ENCODE measurements around the gene HMHB1.

HMHB1 gene

DNA sequence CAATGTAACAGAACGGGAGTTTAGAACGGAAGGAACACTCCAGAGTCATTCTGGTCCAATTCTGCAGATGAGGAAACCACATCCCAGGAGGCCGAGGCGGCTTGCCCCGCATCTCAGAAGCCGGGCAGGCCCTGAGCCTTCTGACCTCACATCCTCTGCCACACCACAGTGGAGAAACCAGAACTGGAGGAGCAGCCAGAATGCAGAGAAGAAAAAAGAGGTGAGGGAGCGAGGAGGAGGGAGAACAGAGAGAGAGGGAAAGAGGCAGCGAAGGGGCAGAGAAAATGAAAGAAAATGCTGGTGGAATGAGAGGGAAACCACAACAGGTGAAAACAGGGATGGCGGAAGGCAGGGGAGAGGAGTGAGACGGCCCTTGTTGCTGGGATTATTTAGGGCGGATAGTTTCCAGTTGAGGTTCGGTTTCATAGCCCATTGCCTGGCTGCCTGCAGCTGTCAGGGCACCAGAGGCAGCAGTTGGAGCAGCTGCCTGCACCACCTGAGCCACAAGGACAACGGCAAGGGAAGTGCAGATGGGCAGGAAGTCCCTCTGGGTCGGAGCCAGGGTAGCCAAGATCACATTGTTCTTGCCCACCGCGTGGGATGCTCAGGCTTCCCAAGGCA, at the start of gene HMHB1:
TSS of gene HMHB1 (plus strand) at position 77 of the 621 bp plus-strand sequence.
- DNase-seq, result no peak

DNA sequence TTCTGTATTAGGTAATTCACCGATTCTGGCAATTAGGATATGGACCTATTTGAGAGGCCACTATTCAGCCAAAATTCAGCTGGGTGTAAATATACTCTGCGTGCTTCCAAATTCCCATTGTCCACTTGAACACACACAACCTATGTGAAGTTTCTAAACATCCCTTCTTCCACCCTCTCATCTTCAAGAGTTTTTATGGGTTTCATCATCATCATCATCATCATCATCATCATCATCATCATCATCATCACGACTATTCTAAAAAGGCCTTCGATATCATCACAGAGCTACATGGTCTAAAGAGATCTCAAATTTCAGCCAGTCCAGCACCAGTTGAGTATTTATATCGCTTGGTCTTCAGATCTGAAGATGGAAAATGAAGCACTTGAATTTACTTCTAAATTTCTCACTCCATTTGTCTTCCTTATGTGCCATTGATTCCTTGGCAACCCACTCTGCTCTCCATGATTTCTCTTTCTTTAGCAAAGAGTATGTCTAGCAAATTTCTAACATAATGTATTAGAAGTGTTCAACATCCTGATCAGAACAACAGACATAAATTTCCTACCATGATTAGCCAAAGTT, 49.2 kb upstream of the HMHB1 start:
- DNase-seq, result no peak

DNA sequence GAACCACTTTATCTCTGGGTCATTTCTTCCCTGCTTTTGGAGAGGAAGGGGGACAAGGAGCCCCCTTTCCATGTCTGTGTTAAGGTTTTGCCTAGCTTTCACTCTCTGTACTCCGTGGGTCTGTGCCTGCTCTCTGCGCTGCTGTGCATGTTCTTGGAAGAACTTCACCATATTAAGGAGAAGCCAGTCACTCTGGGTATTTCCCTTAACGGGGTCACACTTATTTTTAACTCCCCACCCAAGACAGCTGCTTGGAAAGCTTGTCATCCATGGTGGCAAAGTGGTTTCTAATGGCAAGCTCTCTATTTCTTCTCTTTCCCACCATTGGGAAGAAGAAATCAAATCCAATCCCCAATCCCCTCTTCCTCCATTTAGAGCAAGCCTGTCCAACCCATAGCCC, 44.8 kb upstream of the HMHB1 start:
- DNase-seq, result no peak

DNA sequence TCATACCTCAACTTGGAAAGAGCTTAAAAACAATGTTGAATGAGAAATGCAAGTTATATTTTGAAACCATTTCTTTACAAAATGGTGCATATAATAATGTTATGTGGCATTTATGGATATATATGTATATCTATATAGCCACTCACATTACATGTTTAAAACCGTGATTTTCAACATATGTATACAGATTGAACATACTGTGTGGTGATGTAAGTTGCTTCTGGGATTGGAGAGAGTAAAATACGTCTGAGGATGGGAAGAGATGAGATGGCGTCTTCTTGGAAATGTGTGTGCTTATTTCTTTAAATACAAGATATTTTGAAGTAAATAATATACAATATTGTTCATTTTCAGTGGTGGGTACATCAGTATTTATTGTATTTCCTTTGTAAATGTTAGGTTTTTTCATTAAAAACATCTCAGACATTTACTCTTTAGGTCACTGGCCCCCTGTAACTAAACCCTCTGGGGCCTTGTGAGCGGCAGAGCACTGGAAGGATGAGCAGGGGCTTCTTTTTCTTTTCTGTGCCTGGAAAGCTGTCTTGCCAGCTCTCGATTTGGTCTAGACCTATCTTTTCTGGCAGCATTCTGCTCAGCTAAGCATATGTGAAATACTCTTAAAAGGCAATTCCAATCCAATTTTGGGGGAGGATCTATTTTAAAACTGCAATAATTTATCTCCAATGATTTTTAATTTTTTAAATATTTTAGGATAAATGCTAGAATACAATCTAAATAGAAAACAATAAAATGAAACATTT, 42.8 kb upstream of the HMHB1 start:
- no peak for DNase-seq

DNA sequence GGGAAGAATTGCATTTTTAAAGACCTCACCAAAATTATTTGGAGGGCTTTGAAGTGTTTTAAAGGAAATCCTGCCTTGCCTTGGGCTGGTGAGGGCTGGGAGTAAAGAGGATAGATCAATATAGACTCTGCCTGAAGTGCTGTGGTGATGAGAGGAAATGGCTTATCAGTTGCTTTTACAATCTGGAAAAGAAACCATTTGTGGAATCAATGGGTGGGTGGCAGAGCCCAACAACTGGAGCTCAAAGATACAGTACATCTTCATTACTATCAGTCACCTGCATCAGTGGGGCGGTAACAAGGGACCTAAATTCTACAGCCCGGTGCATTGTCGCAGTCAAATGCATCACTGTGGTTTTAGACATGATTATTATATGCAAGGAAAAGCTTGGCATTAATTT, 41.5 kb upstream of the HMHB1 start:
- DNase-seq, result no peak

DNA sequence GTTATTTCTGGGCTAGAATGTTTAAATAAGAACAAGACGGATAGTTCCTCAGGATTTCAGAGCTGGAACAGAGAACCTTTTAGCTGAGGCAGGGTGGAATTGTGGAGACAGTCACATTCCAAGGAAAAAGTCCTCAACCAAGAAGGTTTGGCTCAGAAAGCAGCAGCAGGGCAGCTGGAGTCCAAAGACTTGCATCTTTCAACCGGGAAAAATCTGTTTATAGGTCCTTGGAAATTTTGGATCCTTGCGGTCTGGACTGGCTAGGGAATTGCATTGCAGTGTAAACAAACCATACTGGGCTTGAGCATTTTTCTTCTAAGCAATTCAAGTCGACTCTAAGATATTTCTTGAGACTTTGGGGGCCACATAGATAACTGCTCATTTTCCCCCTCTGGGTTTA, 40.8 kb upstream of the HMHB1 start:
- DNase-seq, result no peak

DNA sequence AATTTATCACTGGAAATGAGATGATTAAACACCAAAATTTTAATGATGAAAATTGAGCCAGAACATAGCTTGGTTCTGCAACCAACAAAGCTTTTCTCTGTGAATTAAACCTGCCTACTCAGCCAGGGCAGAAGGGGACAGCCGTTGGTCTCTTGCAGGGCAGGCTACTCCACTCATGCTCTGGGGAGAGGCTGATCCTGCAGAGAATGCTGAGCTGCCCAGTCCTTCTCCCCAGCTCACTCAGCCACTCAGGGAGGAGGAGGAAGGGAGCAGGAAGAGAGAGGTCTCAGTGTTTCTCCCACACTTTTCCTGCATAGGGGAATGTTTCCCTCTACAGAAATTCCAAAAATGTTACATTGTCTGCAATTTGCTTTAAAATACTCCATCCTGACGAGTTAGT, 40.4 kb upstream of the HMHB1 start:
- no peak for DNase-seq

DNA sequence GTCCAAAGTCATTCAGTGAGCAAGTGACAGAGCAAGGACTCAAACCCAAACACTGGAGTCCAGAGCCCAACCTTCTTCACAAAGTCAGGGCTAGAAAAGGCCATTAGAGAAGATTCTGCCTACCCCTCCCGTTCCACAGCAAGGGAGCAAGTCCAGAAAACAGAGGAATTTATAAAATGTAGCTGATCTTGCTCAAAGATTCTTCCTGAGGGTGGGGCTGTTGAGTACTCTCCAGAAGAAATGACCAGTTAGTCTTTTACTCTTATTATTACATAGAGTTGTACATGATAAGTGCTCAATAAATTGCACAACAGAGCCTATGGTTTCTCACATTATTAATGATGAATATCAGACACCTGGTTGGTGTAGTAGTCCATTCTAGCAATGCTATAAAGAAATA, 39.3 kb upstream of the HMHB1 start:
- no peak for DNase-seq

DNA sequence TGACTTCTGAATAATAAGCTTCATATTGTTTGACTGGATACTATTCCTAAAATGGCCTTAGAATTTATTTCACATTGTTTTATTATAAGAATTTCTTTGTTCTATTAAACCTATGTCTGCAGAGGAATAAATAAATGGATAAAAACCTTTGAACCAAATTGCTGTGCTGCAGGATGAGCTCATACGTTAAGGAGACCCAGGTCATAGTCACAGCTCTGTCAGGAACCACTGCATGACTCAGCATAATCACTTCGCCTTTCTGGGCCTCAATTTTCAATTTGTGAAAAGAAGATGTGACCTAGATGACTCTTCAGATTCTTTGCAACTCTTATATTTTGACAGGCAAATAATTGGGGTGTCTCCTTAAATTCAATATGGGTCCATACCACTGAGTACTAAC, 36.7 kb upstream of the HMHB1 start:
- no peak for DNase-seq

DNA sequence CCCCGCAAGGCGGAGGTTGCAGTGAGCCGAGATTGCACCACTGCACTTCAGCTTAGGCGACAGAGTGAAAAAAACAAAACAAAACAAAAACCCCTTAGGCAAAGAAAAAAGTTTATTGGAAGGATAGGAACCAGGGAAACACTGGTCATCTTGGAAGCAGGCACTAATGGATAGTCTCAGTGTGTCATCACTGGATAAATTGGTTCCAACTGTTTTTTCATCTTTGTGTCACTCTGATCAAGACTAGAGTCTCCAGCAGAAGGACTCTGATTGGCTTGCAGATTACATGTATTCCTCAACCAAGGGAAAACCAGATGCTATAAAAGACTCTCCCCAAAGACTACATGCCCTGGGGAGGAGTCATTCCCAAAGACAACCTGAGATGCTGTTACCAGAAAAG, 35.0 kb upstream of the HMHB1 start:
- DNase-seq, result no peak

DNA sequence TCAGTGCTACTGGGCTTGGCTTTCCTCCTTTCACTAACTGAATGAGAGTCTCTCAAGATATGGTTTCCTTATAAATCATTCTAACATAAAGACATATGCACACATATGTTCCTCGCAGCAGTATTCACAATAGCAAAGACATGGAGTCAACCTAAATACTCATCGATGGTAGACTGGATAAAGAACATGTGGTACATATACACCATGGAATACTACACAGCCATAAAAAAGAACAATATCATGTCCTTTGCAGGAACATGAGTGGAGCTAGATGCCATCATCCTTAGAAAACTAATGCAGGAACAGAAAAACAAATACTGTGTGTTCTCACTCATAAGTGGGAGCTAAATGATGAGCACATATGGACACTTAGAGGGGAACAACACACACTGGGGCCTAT, 32.5 kb upstream of the HMHB1 start:
- no peak for DNase-seq

DNA sequence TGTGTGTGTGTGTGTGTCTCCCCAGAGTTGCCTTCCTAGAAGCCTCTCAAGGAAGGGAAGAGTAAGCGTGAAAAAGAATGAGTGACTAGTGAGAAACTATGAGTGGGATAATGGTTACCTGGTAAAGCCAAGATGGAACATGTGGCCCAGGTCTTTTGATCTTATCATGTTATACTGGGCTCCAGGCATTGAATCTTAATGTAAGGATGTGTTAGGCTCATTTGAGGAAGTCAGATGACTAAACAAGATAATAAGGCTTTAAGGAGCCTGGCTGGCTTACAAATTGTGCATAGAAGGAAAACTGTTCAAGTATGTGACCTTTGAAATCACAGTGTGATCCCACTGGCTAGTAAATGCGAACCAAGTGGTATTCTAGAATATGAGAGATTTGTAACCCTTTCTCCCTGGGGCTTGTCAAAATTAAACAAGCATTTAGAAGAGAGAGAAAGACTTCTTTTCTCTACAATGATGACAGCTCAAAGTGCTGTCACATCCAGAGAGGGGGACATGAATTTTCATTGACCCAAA, 29.9 kb upstream of the HMHB1 start:
- DNase-seq, result no peak

DNA sequence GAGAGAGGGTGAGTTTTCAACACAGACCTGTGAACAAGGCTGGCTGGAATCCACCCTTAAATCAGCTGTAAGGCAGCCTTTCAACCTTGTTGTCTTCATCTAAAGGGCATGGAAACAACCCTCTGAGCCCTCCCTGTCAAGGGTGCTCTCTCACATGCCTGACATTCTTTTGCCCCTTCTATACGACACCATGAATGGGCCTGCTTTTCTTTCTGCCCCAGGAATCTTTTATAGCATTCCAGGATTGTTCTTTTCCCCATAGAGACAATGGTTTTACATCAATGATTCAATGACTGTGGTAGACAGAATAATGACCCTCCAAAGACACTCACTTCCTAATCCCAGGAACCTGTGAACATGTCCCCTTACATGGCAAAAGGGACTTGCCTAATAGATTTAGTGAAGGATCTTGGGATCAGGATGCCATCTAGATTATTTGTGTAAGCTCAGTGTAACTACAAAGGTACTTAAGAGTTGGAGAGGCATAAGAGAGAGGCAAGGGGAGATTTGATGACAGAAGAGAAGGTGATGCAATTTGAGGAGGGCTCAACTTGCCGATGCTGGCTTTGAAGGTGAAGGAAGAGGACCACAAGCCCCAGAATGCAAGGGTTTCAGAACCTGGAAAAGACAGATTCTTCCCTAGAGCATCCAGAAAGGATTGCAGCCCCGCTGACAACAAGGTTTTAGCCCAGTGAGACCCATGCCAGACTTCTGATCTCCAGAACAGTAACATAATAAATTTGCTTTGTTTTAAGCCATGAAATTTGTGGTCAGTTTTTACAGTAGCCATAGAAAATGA, 29.2 kb upstream of the HMHB1 start:
- no peak for DNase-seq

DNA sequence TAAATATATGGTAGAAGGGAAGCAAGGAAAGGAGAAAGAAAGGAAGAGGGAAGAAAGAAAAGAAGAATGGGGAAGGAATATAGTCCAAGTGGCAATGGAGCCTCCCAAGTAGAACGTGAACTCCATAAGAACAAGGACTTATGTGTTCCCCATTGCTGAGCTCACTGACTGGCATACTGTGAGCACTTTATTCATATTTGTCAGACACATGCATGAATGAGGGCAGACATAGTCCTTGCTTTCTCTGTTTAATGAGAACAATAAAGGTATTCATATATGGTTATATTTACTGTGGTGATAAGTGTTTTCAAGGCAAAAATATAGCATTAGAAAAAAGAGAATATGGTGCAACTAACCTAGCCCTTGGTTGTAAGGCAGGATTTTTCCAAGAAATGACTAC, 23.6 kb upstream of the HMHB1 start:
- no peak for DNase-seq

DNA sequence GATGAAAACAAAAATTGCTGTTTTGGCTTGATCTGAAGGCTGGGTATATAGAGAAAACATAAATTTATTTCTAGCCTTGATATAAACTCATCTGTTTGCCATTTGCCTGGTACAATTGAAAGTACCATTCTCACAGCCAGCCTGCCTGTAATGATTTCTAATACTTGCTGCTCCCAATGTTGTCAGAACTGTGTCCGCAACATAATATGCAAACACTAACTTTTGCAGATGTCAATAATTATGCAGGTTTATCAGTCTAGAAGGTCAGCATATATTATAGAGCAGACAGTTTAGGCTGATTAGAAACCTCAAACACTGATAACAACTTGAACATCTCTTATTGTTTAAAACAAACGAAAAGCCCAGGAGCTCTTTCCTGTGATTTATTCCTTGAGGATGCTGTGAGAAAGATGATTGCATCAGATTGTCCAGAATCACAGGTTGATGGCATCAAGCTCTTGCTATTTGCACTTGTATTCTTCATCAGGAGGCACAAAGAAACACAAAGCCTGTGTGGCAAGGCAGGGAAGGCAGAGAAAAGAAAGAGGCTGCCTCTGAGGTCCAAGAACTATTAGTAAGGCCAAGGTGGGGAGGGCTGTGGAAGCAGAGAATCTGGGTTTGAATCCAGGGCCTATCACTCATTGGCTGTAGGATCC, 21.4 kb upstream of the HMHB1 start:
- DNase-seq, result no peak

DNA sequence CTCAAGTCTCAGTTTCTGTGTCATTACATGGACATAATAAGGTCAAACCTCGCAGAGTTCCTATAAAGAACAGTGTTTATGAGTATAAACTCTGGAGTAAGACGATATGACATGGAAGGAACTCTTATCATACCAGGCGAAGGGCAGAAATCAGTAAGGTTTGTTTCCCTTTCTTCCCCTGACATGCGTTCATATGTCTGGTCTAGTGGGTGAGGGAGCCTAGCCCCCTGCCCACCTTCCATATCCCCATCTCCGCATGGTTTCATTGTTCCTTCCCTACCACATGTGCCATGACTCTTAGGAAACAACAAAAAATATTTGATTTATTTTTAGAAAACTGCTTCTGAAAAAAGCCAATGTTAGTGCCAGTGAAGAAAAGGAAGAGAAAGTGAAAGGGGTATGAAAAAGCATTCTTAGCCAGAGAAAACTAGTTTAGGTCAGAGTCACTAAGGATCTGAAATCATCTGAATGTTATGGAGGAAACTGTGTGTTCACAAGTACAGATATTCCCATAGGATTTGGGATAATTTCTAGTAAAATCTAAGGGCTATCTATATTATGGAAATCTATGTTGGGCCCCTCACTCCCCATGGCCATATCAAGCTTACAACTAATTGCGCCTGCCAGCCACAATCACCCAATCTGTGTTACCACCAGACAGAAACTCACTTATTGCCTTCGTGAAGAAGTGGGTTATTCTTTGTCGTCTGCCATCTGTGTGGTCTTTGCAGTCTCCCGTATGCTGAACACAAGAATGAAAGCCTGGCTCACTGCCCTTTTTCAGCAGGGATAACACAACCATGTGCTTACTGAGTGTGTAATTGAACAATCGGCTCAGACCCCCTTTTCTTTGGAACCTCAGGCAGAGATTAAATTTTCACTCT, 19.9 kb upstream of the HMHB1 start:
- DNase-seq, result no peak

DNA sequence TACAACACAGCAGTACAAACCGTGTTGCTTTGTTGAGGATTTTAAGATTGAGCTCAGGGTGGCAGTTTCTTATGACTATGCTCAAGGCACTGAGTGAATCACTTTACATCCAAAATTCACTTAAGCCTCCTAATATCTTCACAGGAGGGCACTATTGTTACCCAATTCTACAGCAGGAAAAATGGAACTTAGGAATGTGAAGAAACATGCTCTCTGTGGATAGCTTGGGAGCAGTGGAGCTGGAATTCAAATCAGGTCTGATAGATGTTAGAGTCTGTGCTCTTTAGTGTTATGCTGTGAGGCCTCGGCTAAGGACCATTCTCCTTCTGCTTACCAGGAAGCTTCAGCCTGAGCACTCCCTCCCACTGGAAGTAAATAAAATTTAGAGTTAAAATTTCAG, 18.7 kb upstream of the HMHB1 start:
- no peak for DNase-seq

DNA sequence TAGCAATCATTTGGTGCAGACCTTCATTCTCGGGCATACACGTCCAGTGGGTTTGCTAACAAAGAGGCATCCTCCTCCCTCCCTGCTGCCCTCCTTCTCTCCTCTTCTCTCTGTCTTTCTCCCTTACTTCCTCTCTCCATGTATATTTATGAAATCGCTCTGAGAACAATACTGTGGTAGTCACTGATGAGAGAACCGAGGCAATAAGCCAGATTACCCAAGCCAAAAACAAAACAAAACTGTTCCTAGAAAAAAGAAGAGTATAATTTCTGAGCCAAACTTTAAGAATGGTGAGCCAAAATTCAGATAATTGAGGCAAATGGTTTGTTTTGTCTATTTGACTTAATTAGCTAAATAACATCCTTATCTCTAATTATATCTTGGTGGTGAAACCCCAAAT, 15.8 kb upstream of the HMHB1 start:
- no peak for DNase-seq

DNA sequence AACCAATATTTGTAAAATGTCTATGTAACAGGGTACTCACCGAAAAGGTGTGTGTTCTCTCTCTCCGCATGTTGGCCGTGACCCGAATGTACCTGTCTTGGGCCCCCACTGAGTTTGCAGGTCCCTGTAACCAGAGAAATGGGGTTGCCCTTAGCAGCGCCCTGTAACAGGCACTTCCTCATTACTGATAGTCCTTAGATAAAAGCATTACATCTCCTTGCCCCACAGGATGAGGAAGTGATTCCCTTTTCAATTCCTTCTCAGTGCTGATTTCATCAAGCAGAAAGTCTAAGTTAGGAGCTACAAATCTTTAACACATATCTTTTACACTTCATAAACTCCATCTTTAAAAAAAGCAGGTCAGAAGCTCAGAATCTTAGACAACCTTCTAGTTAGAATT, 15.2 kb upstream of the HMHB1 start:
- no peak for DNase-seq

DNA sequence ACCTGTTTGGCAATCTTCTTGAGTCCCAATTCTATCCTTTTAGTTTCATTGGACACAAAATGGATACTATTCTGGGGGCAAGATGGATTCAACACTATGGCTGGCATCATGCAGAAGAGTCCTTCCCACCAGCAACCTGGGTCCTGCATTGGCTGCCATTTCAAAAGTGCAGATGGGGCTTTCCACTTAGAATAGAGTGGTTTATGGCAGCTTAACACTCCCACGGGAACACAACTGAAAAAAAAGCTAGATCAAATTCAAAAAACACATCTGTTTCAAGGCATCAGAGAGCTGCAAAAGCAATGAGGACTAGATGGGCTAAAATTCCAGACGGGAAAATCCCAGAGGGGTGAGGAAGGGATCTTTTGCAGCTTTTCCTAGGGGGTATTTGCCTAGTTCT, 11.2 kb upstream of the HMHB1 start:
- no peak for DNase-seq

DNA sequence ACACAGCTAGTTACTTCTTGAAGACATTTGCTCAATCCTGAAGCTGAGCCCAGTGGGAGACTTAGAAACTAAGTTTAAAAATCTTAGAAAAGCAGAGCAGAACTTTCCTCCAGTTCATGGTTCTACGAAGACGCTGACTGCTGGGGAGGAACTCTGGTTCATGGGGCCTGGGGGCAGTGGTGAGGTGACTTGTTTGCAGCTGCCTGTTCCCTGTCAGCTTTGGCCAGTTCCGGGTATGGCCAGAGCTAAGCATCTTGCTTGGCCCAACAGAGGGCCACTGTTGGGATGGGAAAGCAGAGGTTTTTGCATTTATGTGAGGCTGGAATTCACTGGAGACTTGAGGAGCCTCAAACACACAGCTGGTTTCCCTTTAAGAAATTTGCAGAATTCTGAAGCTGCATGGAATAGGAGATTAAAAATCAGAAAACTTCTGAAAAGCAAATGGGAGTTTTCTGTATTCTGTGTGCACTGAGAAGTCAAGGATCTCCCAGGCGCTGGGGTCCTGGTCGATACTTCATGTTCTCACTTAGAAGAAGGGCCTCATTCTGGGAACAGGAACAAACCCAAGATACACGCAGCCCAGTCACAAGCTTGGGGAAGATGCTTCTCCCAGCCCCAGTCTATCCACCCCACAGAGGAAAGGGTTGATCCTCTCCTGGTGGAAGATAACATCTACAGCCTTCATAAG, 10.6 kb upstream of the HMHB1 start:
- no peak for DNase-seq
